ENCODE data around the gene TSSK3.

GRCh38 chr1:32362474-32363313 lies at the start of gene TSSK3, which contains the start of gene FAM229A:
- TF ChIP-seq POLR2AphosphoS5 (IDR thresholded peaks at IDR 0.05; ENCODE audit: insufficient read depth, low read depth, low read length) = no peak
- no peak for TF ChIP-seq CTCF (IDR thresholded peaks at IDR 0.05; ENCODE audit: extremely low read depth in 1 of 2, insufficient read depth in 1 of 2, low read depth in 1 of 2, low read length in 2 of 2)
- TF ChIP-seq EZH2 (IDR thresholded peaks at IDR 0.05; ENCODE audit: borderline replicate concordance, low read depth, low read length, severe bottlenecking) = no peak
- TF ChIP-seq MAX (IDR thresholded peaks at IDR 0.05; ENCODE audit: insufficient read depth, insufficient read length) = no peak
- no peak for TF ChIP-seq GATA2 (IDR thresholded peaks at IDR 0.05; ENCODE audit: insufficient read depth, insufficient read length, low read depth, low read length)
- no peak for TF ChIP-seq FOS (IDR thresholded peaks at IDR 0.05; ENCODE audit: borderline replicate concordance, insufficient read depth, low read length)
- no peak for TF ChIP-seq POLR2A (IDR thresholded peaks at IDR 0.05; ENCODE audit: low read depth, low read length)
- no peak for TF ChIP-seq JUN (IDR thresholded peaks at IDR 0.05; ENCODE audit: borderline replicate concordance, insufficient read depth, insufficient read length, low read depth)
- TF ChIP-seq MYC (IDR thresholded peaks at IDR 0.05; ENCODE audit: low read depth, low read length) = no peak
